NCI-H2227 (cell line): ENCODE measurements around the gene SNX32.

Source experiments
- DNase-seq: peaks from one replicate; lab custom pipeline; 2025; ENCODE audit not compliant: unreplicated experiment; lab: John Stamatoyannopoulos, UW

The SNX32 gene

GRCh38 chr11:65897020-65897471, 63.3 kb downstream of the SNX32 start:
- no peak for DNase-seq

- no peak for DNase-seq
Measured at GRCh38 chr11:65898656-65899355, 65.0 kb downstream of the SNX32 start.

GRCh38 chr11:65899356-65900124, 65.8 kb downstream of the SNX32 start:
- peak; percentile 22 for DNase-seq

GRCh38 chr11:65900125-65900898, 66.5 kb downstream of the SNX32 start, which contains the start of gene FOSL1:
FOSL1 (minus strand) TSS chr11:65900388; CDS start chr11:65900339, 49 bp downstream.
- peak; percentile 79 for DNase-seq

- no peak for DNase-seq
Measured at GRCh38 chr11:65900899-65901180, 67.1 kb downstream of the SNX32 start.

- no peak for DNase-seq
Measured at GRCh38 chr11:65903068-65903481, 69.3 kb downstream of the SNX32 start.
